Measurements from ENCODE around the gene GIMAP1. TPM values are rescaled to one million over a fixed set of nuclear protein-coding genes. Genes with fewer than 3 reads are reported as not detected.
"Not testable (repeated sequence)": the region's sequence is repeated elsewhere in the genome, so short reads cannot be mapped to it uniquely, and the experiment has no call there.

Gene GIMAP1
- total RNA-seq, result 27.2 and 27.3 TPM in 2 replicates

DNA sequence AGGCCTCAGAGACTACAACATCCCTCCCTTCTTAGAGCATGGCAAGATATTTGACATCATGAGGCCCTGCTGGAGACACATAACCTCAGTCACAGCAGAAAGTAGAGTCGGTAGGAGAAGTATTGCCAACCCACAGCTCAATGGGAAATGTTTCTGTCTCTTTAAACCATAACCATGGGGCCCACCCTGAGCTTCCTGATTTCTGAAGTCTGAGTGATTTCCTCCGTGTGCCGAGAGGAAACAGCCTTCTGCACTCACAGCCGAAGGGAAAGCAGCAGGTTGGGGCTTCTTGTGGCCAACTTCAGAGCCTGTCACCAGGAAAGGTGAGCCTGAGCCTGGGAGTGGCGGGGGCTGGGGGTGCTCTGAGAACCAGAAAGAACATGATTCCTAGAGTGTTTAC is at the start of gene GIMAP1:
GIMAP1 (plus strand) TSS at position 246 of the 400 bp plus-strand sequence. CDS start 2,435 bp downstream, outside the sequence.
- intact Hi-C loops (cut with micrococcal nuclease), result loop anchor here (1.0 to 2.0 kb wide), 9 partner anchors 16 to 268 kb away; partner anchors contain the start of genes GIMAP5 and GIMAP7

DNA sequence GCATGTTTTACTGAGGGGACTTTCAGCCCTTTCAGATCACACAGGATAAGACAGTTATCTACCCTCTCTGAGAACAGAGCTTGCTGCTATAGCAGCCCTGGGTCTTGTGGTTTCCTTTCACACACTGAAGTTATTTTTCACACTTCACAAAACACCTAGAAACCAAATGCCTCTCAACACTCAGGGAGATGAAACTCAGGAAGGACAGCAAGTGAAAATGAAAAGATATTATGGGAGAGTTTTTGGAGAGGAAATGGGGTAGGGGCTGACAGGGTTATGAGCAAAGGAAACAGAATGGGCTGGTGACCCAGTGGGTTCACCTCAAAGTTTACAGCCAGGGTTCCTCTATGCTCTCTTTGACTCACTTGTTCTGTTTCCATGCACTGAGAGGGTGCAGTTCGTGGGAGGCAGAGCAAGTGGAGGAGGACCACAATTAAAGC is 47.9 kb upstream of the GIMAP1 start:
- intact Hi-C loops (cut with micrococcal nuclease), result loop anchor here (1.0 to 5.0 kb wide), 11 partner anchors 8 to 218 kb away; partner anchors contain the start of genes GIMAP1, GIMAP5, GIMAP6 and GIMAP8

DNA sequence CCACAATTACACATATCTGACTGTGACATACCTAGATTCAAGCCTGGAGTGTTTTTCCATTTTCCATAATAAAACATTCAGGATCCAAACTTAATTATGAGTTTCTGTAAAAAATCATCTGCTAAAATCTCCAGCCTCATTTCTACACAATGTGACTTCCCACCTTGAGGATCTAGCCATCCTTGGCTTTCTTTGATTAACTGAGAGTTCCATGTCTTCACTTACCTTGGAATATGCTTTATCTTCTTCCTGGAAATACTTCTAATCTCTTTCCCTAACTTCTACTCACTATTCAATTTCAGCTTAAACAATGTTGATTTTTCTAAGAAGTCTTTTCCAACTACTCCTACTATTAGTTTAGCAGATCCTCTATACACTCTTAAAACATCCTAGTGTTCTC is 47.4 kb upstream of the GIMAP1 start:
- intact Hi-C loops (cut with micrococcal nuclease), result loop anchor here (1.0 to 5.0 kb wide), 11 partner anchors 7 to 219 kb away; partner anchors contain the start of genes GIMAP1, GIMAP5, GIMAP6 and GIMAP8

DNA sequence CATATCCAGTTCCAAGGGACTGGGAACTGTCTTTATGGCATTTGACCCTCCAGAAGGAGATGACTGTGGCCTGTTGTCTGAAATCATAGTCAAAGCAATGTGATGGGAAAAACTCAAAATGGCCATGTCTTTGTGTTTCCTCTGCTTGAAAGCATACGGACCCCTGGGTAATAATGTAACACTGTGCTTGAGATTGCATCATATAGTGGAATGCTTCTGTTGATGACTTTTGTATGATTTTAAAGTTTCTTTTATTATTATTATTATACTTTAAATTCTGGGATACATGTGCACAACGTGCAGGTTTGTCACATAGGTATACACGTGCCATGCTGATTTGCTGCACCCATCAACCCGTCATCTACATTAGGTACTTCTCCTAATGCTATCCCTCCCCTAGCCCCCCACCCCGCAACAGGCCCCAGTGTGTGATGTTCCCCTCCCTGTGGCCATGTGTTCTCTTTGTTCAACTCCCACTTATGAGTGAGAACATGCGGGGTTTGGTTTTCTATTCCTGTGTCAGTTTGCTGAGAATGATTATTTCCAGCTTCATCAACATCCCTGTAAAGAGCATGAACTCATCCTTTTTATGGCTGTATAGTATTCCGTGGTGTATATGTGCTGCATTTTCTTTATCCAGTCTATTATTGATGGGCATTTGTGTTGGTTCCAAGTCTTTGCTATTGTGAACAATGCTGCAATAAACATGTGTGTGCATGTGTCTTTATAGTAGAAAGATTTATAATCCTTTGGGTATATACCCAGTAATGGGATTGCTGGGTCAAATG is 44.4 kb upstream of the GIMAP1 start:
- intact Hi-C loops (cut with micrococcal nuclease), result not testable (repeated sequence)

DNA sequence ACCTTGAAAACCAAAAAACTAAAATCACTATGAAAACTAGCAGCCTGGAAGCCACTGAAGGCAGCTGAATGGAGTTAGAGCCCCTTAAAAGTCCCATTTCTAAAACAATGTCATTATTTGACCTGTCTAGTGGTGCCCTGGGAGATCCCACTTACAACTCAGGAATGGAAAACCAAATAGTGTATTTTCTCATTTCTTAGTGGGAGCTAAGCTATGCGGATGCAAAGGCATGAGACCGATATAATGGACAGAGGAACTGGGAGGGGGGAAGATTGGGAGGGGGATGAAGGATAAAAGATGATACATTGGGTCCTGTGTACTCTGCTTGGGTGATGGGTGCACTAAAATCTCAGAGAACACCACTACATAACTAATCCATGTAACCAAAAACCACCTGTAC is 40.7 kb upstream of the GIMAP1 start:
- intact Hi-C loops (cut with micrococcal nuclease), result loop anchor here (1.0 to 2.0 kb wide), 3 partner anchors 7 to 79 kb away; partner anchors contain the start of gene GIMAP2

DNA sequence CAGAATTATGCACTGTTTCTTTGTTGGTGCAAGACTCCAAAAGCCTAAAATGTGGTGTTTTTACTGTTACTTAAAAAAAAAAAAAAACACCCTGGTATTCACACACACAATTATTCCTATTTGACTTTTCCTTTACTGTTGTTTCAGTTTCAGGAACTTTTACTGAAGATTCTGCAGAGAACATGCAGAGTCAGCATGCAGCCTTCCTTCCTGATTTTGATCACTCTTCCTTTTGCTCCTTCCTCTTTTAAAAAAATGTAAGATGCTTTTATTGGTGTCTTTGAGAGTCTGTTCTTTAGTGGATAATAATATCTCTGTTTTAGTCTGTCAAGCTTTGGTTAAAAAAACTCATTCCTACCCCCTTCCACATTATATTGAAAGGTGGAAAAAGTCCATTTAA is 40.1 kb upstream of the GIMAP1 start:
- intact Hi-C loops (cut with micrococcal nuclease), result loop anchor here (1.0 to 2.0 kb wide), 3 partner anchors 8 to 79 kb away; partner anchors contain the start of gene GIMAP2

DNA sequence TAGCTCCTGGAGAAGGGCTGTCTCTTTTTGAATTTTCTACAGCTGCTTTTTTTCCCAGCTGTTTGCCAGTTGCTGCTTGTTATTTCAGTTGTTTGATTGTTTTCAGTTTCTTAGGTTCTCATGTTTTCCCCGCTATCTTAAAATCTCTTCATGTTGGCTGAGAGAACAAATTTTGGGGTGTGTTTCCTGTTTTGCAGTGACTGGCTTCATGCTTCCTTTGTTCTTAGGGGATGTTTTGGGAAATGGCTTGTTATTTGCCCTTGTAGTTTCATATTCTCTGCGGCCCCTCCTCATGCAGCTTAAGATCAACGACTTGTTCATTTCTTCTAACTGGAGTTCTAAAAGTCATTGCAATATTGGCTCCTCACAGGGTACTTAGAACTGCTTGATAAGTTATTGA is 39.6 kb upstream of the GIMAP1 start:
- intact Hi-C loops (cut with micrococcal nuclease), result loop anchor here (1.0 to 2.0 kb wide), 3 partner anchors 8 to 78 kb away; partner anchors contain the start of gene GIMAP2

DNA sequence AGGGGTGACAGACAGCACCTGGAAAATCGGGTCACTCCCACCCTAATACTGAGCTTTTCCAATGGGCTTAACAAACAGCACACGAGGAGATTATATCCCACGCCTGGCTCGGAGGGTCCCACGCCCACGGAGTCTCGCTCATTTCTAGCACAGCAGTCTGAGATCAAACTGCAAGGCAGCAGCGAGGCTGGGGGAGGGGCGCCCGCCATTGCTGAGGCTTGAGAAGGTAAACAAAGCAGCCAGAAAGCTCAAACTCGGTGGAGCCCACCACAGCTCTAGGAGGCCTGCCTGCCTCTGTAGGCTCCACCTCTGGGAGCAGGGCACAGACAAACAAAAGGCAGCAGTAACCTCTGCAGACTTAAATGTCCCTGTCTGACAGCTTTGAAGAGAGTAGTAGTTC is 37.8 kb upstream of the GIMAP1 start:
- intact Hi-C loops (cut with micrococcal nuclease), result not testable (repeated sequence)

DNA sequence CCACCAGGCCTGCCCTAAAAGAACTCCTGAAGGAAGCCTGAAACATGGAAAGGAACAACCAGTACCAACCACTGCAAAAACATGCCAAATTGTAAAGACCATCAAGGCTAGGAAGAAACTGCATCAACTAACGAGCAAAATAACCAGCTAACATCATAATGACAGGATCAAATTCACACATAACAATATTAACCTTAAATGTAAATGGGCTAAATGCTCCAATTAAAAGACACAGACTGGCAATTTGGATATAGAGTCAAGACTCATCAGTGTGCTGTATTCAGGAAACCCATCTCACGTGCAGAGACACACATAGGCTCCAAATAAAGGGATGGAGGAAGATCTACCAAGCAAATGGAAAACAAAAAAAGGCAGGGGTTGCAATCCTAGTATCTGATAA is 36.0 kb upstream of the GIMAP1 start:
- intact Hi-C loops (cut with micrococcal nuclease), result not testable (repeated sequence)

DNA sequence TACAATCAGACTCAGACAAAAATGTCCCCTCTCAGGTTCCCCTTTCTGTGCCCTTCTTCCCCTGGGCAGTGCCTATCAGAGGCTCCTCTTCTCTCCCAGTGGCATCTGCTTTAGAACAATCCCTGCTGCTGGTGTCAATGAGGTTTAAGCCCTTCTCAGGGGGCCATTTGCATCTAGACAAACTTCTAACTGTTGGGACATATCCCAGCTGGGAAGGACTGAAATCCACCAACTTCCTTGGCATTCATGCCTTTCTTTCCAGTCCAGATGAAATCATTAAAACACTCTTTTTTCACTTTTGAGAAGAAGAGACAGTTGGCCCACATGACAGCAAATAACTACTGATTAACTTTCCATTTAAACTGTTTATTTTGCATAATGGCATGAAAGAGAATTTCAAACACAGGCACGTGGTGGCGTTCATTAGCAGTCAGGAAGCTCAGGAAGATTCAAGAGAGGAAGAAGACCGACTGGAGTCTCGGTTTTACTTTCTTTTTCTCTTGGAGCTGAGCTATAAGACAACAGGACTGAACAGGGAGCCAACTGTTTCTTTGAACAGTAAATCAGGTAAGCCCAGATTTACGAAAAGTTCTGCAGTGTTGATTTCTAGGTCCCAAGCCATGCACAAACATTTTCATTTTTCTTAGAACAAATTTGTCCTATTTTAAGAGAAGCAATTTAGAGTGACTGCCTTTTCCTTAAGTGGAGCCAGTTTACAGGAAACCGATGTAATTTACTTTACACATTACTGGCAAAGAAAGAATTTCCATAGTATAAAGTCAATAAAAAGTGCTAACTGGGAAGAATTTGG is 31.0 kb upstream of the GIMAP1 start, which contains the start of gene GIMAP2:
GIMAP2 (plus strand) TSS at position 488 of the 811 bp plus-strand sequence. CDS start 1,354 bp downstream, outside the sequence.
- intact Hi-C loops (cut with micrococcal nuclease), result loop anchor here (1.0 to 2.0 kb wide), 6 partner anchors 9 to 69 kb away; partner anchors contain the start of gene GIMAP1

DNA sequence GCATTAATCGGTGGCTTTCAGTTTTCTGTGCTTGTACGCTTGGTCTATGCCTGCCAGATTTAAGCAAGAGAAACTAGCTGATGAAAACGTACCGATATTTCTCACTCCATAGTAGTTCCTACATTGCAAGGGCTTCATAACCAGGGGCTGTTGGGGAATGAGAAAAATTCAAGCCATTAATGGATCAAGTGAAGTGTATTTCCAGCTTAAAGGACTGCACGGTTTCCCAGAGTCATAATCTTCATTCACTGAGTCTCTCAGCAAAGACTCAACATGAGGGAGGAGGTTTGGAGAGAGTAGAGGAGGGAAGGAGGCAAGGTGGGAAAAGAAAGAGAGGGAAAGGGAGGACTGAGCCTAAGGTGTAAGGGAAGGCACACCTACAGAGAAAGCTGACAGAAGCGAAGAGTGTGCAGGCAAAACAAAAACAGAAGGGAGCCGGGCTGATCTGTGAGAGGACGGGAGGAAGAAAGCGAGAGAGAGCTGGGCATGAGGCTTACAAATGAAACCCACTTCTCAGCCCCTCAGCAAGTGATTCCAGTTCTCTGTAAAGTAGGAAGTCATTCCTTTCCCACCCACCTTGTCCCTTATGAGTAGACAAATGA is 30.3 kb upstream of the GIMAP1 start:
- intact Hi-C loops (cut with micrococcal nuclease), result loop anchor here (1.0 to 2.0 kb wide), 5 partner anchors 18 to 69 kb away; partner anchors contain the start of gene GIMAP1

DNA sequence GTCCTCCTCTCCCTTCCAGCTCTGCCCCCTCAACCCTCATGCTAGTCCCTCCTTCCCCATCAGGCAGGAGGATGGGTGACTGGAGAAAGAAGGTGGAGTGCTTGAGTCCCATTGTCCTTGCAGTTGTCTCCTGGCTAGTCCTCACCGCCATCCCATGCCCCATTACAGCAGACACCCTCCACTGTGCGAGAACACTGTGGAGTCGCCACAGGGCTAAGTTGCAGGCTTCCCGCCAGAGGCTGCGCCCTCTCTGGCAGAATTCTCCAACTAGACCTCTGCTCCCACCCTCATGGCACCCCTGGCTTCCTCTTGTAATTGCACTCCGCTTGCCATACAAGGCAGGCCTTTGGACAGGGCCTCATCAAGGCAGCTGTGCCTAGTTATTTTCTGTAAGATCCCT is 27.8 kb upstream of the GIMAP1 start:
- intact Hi-C loops (cut with micrococcal nuclease), result no loop called here

DNA sequence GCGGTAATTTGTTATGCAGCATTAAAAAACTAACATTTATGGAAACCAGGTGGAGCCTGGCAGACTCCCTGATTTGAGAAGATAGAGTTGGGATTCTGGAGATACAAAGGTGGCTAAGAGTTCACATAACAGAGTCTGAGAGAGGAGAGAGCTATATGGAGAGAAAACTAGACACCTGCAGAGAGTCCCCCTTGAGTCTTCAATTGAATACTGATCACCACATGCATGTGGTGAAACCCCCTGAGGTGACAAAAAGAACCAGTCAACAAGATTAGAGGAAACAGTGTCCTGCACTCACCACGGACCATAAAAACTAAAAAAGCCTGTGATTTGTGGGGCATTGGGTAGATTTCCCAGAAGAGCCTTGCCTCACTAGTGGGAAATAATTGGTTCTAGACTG is 20.8 kb upstream of the GIMAP1 start:
- intact Hi-C loops (cut with micrococcal nuclease), result no loop called here

DNA sequence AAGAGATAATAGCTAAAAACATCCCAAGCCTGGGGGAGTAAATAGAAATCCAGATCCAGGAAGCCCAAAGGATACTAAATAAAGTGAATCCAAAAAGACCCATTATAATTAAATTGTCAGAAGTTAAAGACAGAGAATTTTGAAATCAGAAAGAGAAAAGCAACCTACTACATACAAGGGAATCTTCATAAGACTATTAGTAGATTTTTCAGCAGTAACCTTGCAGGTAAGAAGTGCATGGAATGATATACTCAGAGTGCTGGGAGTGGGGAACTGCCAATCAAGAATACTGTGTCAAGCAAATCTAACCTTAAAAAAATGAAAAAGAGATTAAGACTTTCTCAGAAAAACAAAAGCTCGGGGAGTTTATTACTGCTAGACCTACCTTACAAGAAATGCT is 13.2 kb upstream of the GIMAP1 start:
- intact Hi-C loops (cut with micrococcal nuclease), result no loop called here

DNA sequence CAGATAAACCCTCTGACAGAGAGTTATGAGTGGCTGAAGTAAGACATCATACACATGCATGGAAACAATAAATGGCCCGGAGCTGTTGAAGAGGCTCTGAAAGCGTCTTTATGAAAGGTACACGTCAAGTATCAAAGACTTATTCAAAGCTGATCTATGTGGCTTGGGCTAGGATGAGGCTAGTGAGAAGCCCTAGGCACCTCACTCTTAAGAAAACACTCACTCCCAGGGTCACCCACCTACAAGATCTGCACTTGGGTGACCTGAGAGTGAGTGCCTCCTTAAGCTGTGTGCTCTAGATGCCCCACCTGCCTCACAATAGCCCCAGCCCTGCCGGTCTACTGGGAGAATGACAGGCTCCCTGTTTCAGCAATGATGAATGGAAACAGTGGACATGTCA is 1.1 kb upstream of the GIMAP1 start:
- intact Hi-C loops (cut with micrococcal nuclease), result no loop called here

DNA sequence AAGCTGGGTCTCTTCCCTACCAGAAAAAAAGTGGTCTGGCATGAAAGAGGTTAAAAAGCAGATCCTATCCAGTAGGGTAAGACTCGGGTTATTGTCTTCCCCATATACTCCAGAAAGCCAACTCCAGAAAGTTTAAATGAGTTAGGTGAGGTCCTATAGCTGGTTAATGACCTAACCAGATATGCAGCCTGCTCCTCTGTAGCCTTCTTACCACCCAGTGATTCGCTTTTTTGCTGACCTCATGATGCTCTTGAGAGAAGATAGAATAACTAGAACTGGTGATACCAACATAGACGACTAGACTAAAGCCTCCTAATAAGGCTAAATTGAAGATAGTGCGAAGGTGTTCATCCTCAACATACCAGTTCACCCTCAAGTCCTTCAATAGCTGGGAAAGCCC is 675 bp upstream of the GIMAP1 start:
- intact Hi-C loops (cut with micrococcal nuclease), result loop anchor here (1.0 to 2.0 kb wide), 9 partner anchors 17 to 267 kb away; partner anchors contain the start of genes GIMAP5 and GIMAP7

DNA sequence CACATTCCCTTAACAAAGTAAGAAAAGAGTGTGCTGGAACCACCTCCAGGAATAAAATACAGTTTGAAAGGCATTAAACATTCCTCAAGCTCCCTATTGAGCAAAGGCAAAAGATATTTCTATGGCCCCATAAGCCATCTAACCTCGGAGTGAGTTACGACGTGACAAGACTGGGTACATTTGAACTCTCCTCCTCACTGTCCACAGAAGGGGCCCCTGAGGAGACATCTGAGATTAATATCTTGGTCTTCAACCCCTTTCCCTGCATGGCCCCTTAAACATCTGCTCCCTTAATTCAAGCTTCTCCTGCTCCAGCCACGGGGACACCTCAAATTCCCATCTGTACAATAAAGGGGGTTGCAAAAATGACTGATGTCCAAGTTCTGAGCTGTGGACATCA is 526 bp downstream of the GIMAP1 start:
- intact Hi-C loops (cut with micrococcal nuclease), result loop anchor here (1.0 to 2.0 kb wide), 9 partner anchors 16 to 269 kb away; partner anchors contain the start of genes GIMAP5 and GIMAP7

DNA sequence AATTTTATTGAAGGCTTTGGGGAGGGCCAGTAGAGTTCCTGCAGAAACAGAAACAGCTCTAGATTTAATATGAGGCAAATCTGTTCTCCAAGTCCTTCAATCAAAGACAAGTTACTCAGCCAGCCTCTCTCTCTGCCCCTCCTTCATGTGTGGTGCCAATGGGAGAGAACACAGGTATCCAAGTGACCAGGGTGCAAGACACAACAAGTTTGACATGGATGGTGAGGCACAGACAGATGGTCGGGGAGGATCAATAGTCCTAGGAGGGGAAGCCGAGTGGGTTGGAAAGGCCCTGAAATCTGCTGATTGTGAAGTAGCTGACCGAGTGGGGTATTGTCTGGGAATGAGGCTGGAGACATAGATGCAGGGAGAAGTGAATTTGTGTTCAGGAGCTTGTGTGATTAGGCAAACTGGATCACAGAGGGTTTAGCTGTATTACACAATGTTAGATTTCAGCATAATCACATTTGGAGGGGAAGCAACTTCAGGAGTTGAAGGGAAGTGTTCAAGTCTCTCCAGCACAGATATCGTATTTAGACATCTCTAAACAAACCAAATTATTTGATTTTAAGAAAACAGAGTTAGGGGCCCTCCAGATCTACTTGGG is 1.5 kb downstream of the GIMAP1 start:
- intact Hi-C loops (cut with micrococcal nuclease), result loop anchor here (2.0 kb wide), 2 partner anchors 15 to 203 kb away; partner anchors contain the start of gene GIMAP7

DNA sequence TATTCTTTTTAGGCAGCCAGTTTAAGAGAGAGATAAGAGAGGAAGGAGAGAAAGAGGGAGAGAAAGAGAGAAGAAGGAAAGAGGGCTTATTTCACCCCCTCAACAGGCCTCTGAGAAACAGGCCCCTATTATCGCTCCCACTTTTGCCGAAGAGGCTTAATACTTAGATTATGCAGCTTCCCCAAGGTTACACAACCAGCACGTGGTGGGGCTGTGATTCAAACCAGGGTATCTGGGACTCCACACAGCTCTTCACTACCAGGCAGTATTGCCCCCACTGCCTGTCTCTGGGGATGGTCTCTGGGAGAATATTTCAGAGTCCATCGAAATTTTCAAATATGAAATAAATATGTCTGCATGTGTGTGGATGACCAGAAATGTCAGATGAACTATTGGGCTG is 3.0 kb downstream of the GIMAP1 start:
- intact Hi-C loops (cut with micrococcal nuclease), result no loop called here

Data from T-helper 1 cell treated with Interleukin-12 subunit alpha and Interleukin-12 subunit beta and Interleukin-4 antibody, amounts not matched to agents 30 ng/mL and 1 ng/mL, for 36 hours (primary cell).